ENCODE measurements around the gene TRIM33.

GRCh38 chr1:114540821-114541220 is 29.8 kb upstream of the TRIM33 start:
- TF ChIP-seq, protein P1, sequence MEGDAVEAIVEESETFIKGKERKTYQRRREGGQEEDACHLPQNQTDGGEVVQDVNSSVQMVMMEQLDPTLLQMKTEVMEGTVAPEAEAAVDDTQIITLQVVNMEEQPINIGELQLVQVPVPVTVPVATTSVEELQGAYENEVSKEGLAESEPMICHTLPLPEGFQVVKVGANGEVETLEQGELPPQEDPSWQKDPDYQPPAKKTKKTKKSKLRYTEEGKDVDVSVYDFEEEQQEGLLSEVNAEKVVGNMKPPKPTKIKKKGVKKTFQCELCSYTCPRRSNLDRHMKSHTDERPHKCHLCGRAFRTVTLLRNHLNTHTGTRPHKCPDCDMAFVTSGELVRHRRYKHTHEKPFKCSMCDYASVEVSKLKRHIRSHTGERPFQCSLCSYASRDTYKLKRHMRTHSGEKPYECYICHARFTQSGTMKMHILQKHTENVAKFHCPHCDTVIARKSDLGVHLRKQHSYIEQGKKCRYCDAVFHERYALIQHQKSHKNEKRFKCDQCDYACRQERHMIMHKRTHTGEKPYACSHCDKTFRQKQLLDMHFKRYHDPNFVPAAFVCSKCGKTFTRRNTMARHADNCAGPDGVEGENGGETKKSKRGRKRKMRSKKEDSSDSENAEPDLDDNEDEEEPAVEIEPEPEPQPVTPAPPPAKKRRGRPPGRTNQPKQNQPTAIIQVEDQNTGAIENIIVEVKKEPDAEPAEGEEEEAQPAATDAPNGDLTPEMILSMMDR (IDR thresholded peaks at IDR 0.05): no peak
- no peak for TF ChIP-seq EZH2 (IDR thresholded peaks at IDR 0.05; ENCODE audit: borderline replicate concordance, insufficient read depth, low read depth, low read length, poor library complexity, severe bottlenecking)

All from B cell (primary cell).